Left forelimb (tissue), 1 donor: ENCODE measurements around the gene GADD45B.
"Not testable (repeated sequence)": the region's sequence is repeated elsewhere in the genome, so short reads cannot be mapped to it uniquely, and the experiment has no call there.

Source experiments
- DNase-seq: peaks from one replicate; pipeline ENCODE4 v3.0.0-alpha.2; 2018; ENCODE audit warnings: low spot score

Gene GADD45B

GRCh38 chr19:2514981-2515518 lies 39.1 kb downstream of the GADD45B start:
- DNase-seq = no peak

DNA sequence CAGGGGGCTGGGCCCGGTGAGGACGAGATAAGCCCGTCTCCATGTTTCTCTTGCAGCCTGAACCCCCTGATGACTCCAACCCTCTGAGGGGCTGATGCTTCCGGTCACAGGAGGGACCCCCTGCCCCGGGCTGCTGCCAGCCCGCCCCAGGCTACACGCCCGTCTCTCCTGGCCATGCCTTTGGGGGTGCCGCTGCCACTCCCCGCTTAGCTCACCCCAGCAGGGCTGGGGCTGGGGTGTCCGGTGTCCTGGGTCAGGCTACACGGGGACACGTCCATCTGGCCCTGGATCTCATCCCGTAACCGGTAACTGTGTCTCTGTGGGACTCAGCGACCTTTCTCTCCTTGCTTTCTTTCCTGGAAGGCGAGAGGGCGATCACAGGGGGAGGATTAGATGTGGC lies 40.8 kb downstream of the GADD45B start:
- DNase-seq = no peak

DNA sequence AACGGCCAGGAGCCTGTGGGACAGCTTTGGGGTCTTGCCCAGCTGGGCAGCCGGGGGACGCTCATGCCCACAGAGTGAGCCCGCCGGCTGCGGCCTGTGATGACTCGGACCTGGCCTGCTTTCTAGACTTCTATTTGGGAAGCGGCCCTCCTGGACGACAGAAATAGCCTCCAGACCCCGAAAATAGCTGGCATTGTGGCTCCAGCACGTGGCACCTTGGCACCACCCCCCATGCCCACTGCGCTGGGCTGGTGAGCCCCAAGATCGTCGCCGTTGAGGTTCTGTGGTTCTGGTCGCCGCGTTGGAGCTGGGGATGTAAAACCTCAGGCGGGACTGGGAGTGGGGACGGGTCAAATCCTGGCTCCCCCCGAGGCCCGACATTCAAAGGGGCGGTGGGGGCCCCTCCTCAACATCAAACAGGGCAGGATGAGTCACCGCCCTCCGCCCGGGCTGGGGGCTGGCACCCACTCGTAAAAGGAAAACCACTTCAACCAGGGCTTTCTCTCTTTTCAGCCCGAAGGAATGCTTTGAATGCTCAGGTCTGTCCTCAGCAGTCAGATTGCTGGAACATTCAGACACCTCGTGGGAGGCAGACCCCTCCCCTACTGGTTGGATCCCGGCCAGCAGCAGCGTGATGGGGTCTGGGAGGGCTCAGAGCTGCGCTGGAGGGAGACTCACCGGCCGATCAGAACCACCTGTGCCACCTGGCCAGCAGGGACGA lies 42.1 kb downstream of the GADD45B start:
- DNase-seq = no peak

- not testable (repeated sequence) for DNase-seq
Measured at GRCh38 chr19:2518856-2519255, 42.9 kb downstream of the GADD45B start.

DNA sequence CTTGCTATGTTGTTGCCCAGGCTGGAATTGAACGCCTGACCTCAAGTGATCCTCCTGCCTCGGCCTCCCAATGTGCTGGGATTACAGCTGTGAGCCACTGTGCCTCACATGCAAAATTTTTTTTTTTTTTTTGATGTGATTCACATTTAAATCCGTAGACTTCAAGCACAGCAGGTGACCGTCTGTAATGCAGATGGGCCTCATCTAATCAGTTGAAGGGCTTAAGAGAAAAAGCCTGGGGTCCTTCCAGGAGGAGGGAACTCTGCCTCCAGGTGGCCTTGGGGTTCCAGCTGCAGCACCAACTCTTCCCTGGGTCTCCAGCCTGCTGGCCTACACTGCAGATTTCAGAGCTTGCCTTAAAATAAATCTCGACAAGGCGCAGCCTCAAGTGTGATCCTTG lies 43.6 kb downstream of the GADD45B start:
- no peak for DNase-seq

DNA sequence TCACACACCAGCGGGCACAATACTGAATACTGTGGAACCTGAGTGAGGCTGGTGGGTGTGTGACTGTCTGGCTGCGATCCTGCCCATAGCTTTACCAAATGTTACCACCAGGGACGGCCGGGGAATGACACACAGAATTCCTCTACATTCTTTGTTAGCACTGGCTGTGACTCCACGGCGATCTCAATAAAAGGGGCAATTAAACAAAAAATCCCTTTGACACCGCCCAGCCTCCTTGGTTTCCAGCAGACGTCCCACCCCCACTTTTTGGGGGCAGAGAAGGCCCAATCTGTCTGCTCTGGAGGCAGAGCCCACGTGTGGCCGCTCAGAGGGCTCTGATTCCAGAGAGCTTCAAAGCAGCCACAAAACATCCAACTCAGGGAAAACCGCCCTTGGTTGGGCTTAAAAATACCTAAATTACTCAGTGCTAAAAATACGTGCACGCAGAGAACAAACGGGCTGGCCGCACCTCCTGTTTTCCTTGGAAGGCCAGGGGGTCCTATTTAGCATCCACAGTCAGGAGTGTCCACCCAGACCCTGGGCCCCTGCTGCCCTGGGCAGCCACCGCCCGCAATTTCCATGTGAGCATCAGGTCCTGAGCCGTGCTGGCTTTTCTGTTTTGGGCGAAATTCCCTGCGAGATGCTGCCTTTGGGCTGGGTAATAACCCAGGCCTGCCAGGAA lies 47.8 kb downstream of the GADD45B start:
- no peak for DNase-seq

DNA sequence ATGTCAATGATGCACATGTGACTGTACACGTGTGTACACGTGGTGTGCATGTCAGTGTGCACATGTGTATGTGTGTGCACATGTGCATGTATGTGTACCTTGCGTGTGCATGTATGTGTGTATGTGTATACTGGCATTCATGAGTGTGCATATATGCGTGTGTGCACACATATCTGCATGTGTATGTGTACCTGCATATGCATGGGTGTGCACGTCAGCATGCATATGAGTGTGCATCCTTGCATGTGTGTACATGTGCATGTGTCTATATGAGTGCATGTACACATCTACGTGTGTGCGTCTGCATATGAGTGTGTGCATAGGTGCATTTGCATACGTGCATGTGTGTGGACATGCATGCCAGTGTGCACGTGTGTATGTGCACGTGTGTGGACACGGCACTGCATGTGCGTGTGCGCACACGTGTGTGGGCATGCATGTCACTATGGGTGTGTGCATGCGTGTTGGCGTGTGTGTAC lies 48.5 kb downstream of the GADD45B start:
- DNase-seq = no peak

DNA sequence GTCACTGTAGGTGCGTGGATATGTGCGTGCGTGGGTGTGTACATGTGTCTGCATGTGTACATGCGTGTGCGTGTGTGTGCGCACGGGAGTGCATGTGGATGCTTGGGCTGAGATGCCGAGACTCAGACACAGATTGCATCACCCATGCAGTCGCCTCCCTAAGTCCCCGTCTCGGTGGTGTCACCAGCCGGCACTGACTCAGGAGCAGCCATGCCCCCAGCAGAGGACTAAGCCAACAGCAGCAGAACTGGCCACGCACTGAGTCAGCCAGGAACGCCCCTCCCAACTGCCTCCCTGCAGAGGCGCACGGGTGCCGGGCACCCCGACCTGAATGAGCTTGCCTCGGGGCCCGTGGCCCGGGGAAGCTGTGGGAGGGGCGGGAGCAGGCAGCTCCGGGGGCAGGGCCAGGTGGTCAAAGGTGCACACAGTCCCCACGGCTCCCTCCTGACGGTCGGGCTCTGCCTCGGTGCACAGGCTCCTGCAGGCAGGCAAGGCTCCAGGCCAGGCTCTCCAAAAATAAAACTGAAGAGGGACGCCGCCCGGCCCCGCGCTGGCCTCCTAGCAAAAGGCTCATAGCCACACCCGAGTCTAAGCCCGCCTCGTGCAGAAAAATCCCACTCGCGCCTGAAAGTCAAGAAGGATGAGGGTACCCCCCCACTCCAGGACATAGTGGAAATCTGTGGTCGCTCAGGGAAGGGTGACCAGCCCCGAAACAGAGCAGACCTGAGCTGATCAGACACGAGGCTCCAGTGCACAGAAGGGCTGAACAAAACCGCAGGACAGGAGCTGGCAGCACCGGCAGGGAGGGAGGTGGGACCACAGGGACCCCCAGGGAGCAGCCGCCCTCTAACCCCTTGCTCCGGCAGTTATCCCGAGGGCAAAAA lies 49.2 kb downstream of the GADD45B start:
- DNase-seq = no peak

DNA sequence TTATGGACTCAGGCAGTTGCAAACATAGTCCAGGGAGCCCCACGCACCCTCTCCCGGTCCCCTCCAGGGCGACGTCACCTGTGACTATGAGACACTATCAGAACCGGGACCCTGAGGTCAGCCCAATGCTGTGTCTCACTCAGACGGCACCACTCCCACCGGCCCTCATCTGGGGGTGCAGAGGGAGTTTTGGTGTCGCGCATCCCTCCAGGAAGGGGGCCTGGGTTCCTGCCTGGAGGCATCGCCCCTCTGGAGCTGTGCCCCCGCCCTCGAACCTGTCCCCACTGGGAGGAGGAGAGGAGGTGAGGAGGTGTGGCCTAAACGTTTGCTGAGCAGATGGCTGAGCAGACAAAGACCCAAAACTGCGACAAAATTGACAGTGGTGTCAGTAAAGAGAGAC lies 51.2 kb downstream of the GADD45B start:
- no peak for DNase-seq

- DNase-seq = no peak
Measured at GRCh38 chr19:2527686-2528085, 51.8 kb downstream of the GADD45B start.
